Astrocyte of the spinal cord (primary cell): ENCODE data around the gene NCAPG.

Experiments used
- DNase-seq: peaks from one replicate; pipeline ENCODE4 v3.0.0; 2011; ENCODE audit warnings: low read depth, low spot score
- H3K4me3 ChIP-seq: 2 replicates; pipeline ENCODE4 v1.5.1; 2011; ENCODE audit warnings: low read depth, mild to moderate bottlenecking, low read length, moderate library complexity
- CTCF ChIP-seq: IDR thresholded peaks from 2 replicates; pipeline ENCODE4 v1.5.1; 2012; ENCODE audit warnings: low read depth, mild to moderate bottlenecking, low read length, inconsistent platforms
- in situ Hi-C: cut with HindIII; loops from 2 replicates; pipeline ENCODE4 v1.10.0; 2017; ENCODE audit warnings: low sequenced_read_pairs

NCAPG gene

GRCh38 chr4:17766826-17767458, 43.8 kb upstream of the NCAPG start:
- DNase-seq, result no peak
- TF ChIP-seq CTCF, result no peak
- in situ Hi-C loops, result no loop called here
- no peak overlapping the region for H3K4me3 ChIP-seq

GRCh38 chr4:17769406-17770174, 41.2 kb upstream of the NCAPG start:
- H3K4me3 ChIP-seq, result no peak overlapping the region
- TF ChIP-seq CTCF, result no peak
- DNase-seq, result no peak
- in situ Hi-C loops, result no loop called here

GRCh38 chr4:17770845-17771244, 39.9 kb upstream of the NCAPG start:
- in situ Hi-C loops, result no loop called here
- no peak for TF ChIP-seq CTCF
- no peak overlapping the region for H3K4me3 ChIP-seq
- no peak for DNase-seq

- DNase-seq, result no peak
- in situ Hi-C loops, result no loop called here
- H3K4me3 ChIP-seq, result no peak overlapping the region
- no peak for TF ChIP-seq CTCF
Observed at GRCh38 chr4:17771284-17771908, 39.4 kb upstream of the NCAPG start.

GRCh38 chr4:17773135-17773698, 37.6 kb upstream of the NCAPG start:
- no peak for DNase-seq
- H3K4me3 ChIP-seq, result no peak overlapping the region
- no peak for TF ChIP-seq CTCF
- in situ Hi-C loops, result no loop called here

- TF ChIP-seq CTCF, result no peak
- no peak for DNase-seq
- no peak overlapping the region for H3K4me3 ChIP-seq
- in situ Hi-C loops, result no loop called here
Observed at GRCh38 chr4:17778431-17778830, 32.3 kb upstream of the NCAPG start.
